Left cardiac atrium (tissue), 4 donors: ENCODE measurements around the gene FXYD2. TPM values are rescaled to one million over a fixed set of nuclear protein-coding genes. Genes with fewer than 3 reads are reported as not detected.

Experiments used
- ATAC-seq, 2 donors: fragments of 200-7000 bp; cut with Tn5 transposase; one replicate each; pipeline ENCODE4 v1.9.1; 2020; ENCODE audit warnings: mild to moderate bottlenecking in 2 of 2, moderate library complexity in 2 of 2
- DNase-seq: peaks from one replicate; pipeline ENCODE4 v3.0.0-alpha.2; 2020
- intact Hi-C, 2 donors: fragments of 100-400 bp; cut with DNase I; formaldehyde crosslinking; loops; one replicate each; pipeline versions ENCODE4 v1.14.1 to v1.15.1; 2022 to 2023
- total RNA-seq, 2 donors: library from RNA; stranded (reverse); fragmentation: NEBNext Ultra II Directional; extraction: Animal tissue kit (Norgen Biotek cat#: 25700); gene quantifications; one replicate each; pipeline ENCODE4 v1.2.1, GENCODE V29; 2021
- donor health status: DM: no; HTN: yes; CAD: no.
- donor health status: DM: no; HTN: yes; CAD: no; lungs with severe emphysema.
- donor health status: DM: yes; HTN: yes; CAD: no.
- donor health status: Dilated cardiomyopathy.

The FXYD2 gene
- total RNA-seq, 2 donors from 2014 or later, result 1.6 to 1.9 TPM

DNA sequence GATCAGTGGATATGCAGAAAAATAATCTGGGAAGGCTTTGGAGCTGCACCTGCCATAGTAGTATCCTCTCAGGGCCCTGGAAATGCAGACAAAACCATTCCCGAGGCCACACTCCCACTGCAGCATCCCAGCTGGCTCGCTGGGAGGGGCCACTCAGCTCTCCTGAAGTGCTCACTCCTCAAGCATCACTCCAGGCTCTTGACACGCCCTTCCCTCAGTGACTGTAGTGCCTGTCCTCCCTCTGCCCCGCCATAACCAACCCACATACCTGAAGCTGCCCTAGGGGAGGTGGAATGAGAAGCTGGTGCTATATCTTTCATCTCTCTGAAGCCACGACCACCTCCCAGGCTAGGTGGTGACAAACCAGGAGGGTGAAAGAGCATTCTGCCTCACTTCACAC lies 32.3 kb downstream of the FXYD2 start:
- intact Hi-C loops, result loop anchor here in 1 of 2 donors (10.0 kb wide), 1 partner anchor 177 kb away; no protein-coding TSS in a partner anchor
- no peak for ATAC-seq
- DNase-seq, result no peak

DNA sequence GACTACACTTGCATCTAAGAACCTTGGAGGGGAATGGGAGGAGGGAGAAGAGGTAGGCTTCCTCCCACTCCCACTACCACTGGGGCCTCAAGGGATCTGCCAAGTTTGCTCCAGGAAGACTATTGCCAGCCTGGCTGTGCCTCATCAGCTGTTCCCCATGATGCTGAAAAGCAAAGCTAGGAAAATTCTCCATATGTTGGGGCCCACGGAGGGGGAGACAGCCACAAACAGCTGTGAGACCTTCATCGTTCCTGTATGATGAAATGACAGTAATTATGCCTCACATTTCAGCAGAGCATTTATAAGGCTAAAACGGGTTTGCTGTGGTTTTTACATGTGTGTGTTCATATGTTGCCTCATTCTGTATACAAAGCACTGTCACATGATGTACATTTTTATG lies 34.3 kb downstream of the FXYD2 start:
- DNase-seq (no peak), ATAC-seq (no peak)
- intact Hi-C loops, result loop anchor here in 1 of 2 donors (10.0 kb wide), 1 partner anchor 175 kb away; no protein-coding TSS in a partner anchor

- intact Hi-C loops, result no loop called here
- ATAC-seq, result no peak
- DNase-seq, result no peak
These were observed 35.3 kb downstream of the FXYD2 start for GRCh38 chr11:117789241-117789640.

DNA sequence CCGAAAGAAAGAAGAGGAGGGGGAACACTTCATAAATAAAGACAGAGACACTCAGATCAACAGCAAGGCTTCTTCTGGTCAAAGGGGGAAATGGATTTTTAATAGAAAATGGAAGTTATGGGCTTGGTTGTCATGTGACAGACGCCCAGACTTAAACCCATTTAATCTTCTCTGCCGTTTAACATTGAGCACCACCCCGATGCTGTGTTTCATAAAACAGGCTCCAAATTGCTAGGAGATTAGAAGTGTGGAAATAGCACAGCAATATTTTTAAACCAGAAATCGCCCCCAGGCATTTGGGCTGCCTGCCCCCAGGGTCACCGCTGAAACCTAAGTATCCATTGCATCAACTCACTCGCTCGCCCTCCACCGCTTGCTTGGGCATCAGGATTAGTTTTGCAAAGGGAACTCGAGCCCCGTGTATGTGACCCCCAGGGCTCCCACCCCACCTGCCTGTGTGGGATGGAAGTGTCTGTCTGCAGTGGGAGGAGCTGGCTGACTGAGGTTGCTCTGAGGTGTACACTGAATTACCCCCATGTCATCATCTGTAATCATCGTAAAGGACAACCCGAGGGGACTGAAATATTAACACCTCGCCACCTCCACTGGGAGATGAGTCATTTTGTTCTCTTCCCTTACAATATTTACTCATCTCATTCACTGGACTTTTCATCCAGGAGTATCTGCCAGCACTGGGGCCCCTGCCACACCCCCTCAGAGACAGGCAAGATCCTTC lies 38.2 kb downstream of the FXYD2 start:
- no peak for ATAC-seq
- DNase-seq, result no peak
- intact Hi-C loops, result no loop called here

- intact Hi-C loops, result no loop called here
- ATAC-seq, result no peak
- DNase-seq, result no peak
These were observed 42.4 kb downstream of the FXYD2 start for GRCh38 chr11:117782101-117782500.

DNA sequence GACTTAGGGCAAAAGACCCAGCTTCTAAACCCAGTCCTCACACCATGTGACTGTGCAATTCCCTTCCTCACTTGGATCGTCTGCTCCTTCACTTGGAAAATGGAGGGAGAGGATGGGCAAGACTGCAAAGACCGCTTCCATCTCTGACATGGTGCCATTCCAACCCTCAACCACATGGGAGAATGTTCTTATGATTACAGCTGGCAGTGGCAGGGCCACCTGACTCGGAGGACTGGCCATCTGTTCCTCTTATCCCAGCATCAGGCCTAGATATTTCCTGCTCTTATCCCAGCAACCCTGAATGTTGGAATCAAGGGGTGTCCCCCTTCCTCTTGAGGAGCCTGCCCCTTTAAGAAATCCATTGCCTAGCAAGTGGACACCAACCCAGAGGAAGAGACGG lies 42.9 kb downstream of the FXYD2 start:
- intact Hi-C loops, result no loop called here
- DNase-seq (no peak), ATAC-seq (no peak)

DNA sequence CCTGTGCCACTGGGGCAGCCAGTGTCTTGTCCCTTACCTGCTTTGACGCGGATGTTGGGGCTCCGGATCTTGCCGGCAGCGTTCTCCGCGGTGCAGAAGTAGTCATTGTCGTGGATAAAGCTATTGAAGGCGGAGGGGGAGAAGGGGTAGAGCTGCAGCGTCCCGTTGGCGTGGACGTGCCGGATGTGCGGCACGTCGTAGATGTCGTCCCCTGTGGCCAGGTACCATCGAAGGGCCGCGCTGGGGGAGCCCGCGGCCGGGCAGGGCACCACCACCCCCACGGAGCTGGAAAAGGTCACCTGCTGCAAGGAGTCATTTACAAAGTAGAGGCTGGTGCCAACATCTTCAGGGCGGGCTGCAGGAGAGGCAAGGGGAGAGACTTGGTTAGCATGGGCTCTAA lies 44.1 kb downstream of the FXYD2 start:
- no peak for ATAC-seq
- no peak for DNase-seq
- intact Hi-C loops, result no loop called here

- DNase-seq (no peak), ATAC-seq (no peak)
- intact Hi-C loops, result no loop called here
These were observed 50.0 kb downstream of the FXYD2 start for GRCh38 chr11:117774553-117774952.

- ATAC-seq (no peak), DNase-seq (no peak)
- intact Hi-C loops, result no loop called here
These were observed 52.2 kb downstream of the FXYD2 start for GRCh38 chr11:117772360-117772759.

DNA sequence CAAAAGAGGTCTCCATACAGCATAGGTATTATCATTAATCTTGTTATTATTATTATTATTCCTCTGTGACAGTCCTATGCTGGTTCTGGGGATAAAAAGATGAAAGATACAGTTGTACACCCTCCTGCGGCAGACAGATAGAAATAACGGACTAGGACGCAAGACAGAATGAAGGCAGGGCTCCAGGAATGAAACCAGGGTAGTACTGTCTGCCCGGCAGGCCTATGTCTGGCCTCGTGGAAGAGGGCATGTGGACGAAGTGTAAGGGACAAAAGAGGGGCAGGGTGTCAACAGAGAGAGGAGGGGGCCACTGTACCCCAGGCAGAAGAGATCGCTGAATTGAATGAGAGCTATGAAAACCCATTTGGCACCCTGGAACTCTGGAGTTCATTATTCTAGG lies 52.7 kb downstream of the FXYD2 start:
- intact Hi-C loops, result no loop called here
- ATAC-seq (no peak), DNase-seq (no peak)

GRCh38 chr11:117771197-117771596 lies 53.3 kb downstream of the FXYD2 start:
- intact Hi-C loops, result no loop called here
- no peak for ATAC-seq
- DNase-seq, result no peak

- intact Hi-C loops, result no loop called here
- ATAC-seq (no peak), DNase-seq (no peak)
These were observed 54.5 kb downstream of the FXYD2 start for GRCh38 chr11:117770061-117770460.

Other genes with a start within 250 kb of the FXYD2 start
- under 1 TPM; 0.76 to 0.88 TPM for gene DSCAML1, start 27.5 kb downstream of the FXYD2 start, total RNA-seq
- gene FXYD6, start 51.9 kb upstream of the FXYD2 start, total RNA-seq, result 10 to 100 TPM; 31.2 to 37.6 TPM
- under 1 TPM; 0.15 to 0.16 TPM for gene TMPRSS13, start 104.7 kb upstream of the FXYD2 start, total RNA-seq
- 10 to 100 TPM in 1 of 2 donors, 1 to 10 TPM in 1; 8.2 to 17.6 TPM for gene IL10RA, start 161.7 kb upstream of the FXYD2 start, total RNA-seq